HepG2 (cell line): Measurements from ENCODE around the gene AHRR. TPM values are rescaled to one million over a fixed set of nuclear protein-coding genes. Genes with fewer than 3 reads are reported as not detected.
A peak's percentile ranks its signal among the peaks of the same experiment; 100 is the strongest.

Experiments used
- ATAC-seq: fragments of 200-7000 bp; cut with Tn5 transposase; 3 replicates; pipeline ENCODE4 v1.9.1; 2020; ENCODE audit warnings: mild to moderate bottlenecking, moderate library complexity
- BruUV-seq: library from RNA; stranded (reverse); fragments of 400-500 nt; replicated peaks from 2 replicates; lab custom pipeline; 2021; lab: Mats Ljungman, UMichigan
- CTCF ChIA-PET: fragments of 300-600 bp; formaldehyde crosslinking; extraction: SDS; loops from one replicate; lab custom pipeline; 2021; ENCODE audit warnings: low total read pairs, inconsistent platforms, low intra/inter-chr PET ratio; lab: Yijun Ruan, JAX
- POLR2A ChIA-PET: fragments of 350-600 bp; sonication (Branson Sonifier 250); formaldehyde crosslinking; loops from one replicate; lab custom pipeline; 2020; ENCODE audit warnings: antibody characterized with exemption, inconsistent platforms; lab: Yijun Ruan, JAX
- DNase-seq: peaks from one replicate; pipeline ENCODE4 v3.0.0-alpha.2; 2015; ENCODE audit warnings: low spot score
- FAIRE-seq: peaks from 3 replicates; lab custom pipeline; 2011; peaks lifted over from hg19 to GRCh38; lab: Jason Lieb, UNC
- H2AFZ ChIP-seq: one replicate; pipeline ENCODE4 v1.6.1; 2011; ENCODE audit warnings: low read length, inconsistent platforms
- H3K27ac ChIP-seq: fragments of 300-600 bp; 3 replicates; pipeline ENCODE4 v1.8.0; 2011; ENCODE audit warnings: mixed run types, mild to moderate bottlenecking, mixed read lengths, low read length, inconsistent platforms; ENCODE audit not compliant: insufficient read depth; ENCODE audit errors: extremely low read length
- H3K27me3 ChIP-seq, 2 experiments: fragments of 200-600 bp in 1 of 2; 2 replicates in 1 of 2; 3 replicates in 1 of 2; pipeline versions ENCODE4 v1.6.0 to v1.8.0; 2011; ENCODE audit warnings: low read length in 2 of 2, mild to moderate bottlenecking in 2 of 2, moderate library complexity in 2 of 2, inconsistent platforms in 1 of 2; ENCODE audit not compliant: insufficient read depth in 2 of 2, control insufficient read depth in 1 of 2
- H3K36me3 ChIP-seq, 2 experiments: fragments of 200-600 bp in 1 of 2; replicated peaks in 1 of 2; 2 replicates in 1 of 2; 3 replicates in 1 of 2; pipeline versions ENCODE4 v1.5.1 to v1.8.0; 2011; ENCODE audit warnings: low read length in 2 of 2, inconsistent platforms in 1 of 2; ENCODE audit not compliant: insufficient read depth in 2 of 2, control insufficient read depth in 1 of 2
- H3K4me1 ChIP-seq: 2 replicates; pipeline ENCODE4 v1.5.1; 2012; ENCODE audit warnings: low read length, inconsistent platforms; ENCODE audit not compliant: insufficient read depth
- H3K4me2 ChIP-seq: 2 replicates; pipeline ENCODE4 v1.6.0; 2011; ENCODE audit warnings: low read depth, low read length, inconsistent platforms
- H3K4me3 ChIP-seq, 3 experiments: fragments of 200-600 bp in 1 of 3; sonication (generic), shearing (Covaris generic) in 1 of 3; replicated peaks in 1 of 3; 2 replicates each; pipeline ENCODE4 v1.5.1; 2011 to 2016; ENCODE audit warnings: low read length in 3 of 3, inconsistent platforms in 2 of 3, low read depth in 2 of 3, mild to moderate bottlenecking in 2 of 3, control low read depth in 1 of 3, mixed read lengths in 1 of 3; ENCODE audit not compliant: insufficient read depth in 1 of 3
- H3K79me2 ChIP-seq: one replicate; pipeline ENCODE4 v1.6.1; 2011; ENCODE audit warnings: low read length, inconsistent platforms; ENCODE audit not compliant: insufficient read depth
- H3K9ac ChIP-seq: 2 replicates; pipeline ENCODE4 v1.6.0; 2011; ENCODE audit warnings: mild to moderate bottlenecking, low read depth, low read length, inconsistent platforms; ENCODE audit not compliant: insufficient read depth
- H3K9me3 ChIP-seq: 2 replicates; pipeline ENCODE4 v1.5.1; 2012; ENCODE audit warnings: mild to moderate bottlenecking, low read length
- H4K20me1 ChIP-seq: 2 replicates; pipeline ENCODE4 v1.6.0; 2011; ENCODE audit warnings: inconsistent platforms, mild to moderate bottlenecking, low read length, moderate library complexity; ENCODE audit not compliant: insufficient read depth
- KAT2B ChIP-seq: fragments of 150-350 bp; IDR thresholded peaks from 2 replicates; pipeline ENCODE4 v1.6.1; 2014; ENCODE audit warnings: low read depth, low read length, borderline replicate concordance
- SMARCE1 ChIP-seq: fragments of 450-650 bp; IDR thresholded peaks from 2 replicates; pipeline ENCODE4 v1.6.1; 2017; ENCODE audit warnings: borderline replicate concordance
- SRSF4 ChIP-seq: fragments of 200-400 bp; formaldehyde crosslinking; IDR thresholded peaks from one replicate; pipeline ENCODE4 v1.6.1; 2018; ENCODE audit warnings: mild to moderate bottlenecking, low read depth, low read length, moderate library complexity; ENCODE audit not compliant: poor library complexity, severe bottlenecking
- STAG1 ChIP-seq: sonication (generic); formaldehyde crosslinking; IDR thresholded peaks from 2 replicates; pipeline ENCODE4 v1.4.0; 2020; ENCODE audit warnings: missing genetic modification reagents
- YEATS4 ChIP-seq: sonication (generic); formaldehyde crosslinking; IDR thresholded peaks from 2 replicates; pipeline ENCODE4 v1.4.0; 2020; ENCODE audit warnings: missing genetic modification reagents, borderline replicate concordance
- ZNF331 ChIP-seq: sonication (generic); formaldehyde crosslinking; IDR thresholded peaks from 2 replicates; pipeline ENCODE4 v1.4.0; 2020; ENCODE audit warnings: missing genetic modification reagents
- ZNF446 ChIP-seq: sonication (generic); formaldehyde crosslinking; IDR thresholded peaks from 2 replicates; pipeline ENCODE4 v1.5.0; 2020; ENCODE audit warnings: mild to moderate bottlenecking, missing genetic modification reagents
- ZNF558 ChIP-seq: sonication (generic); formaldehyde crosslinking; IDR thresholded peaks from 2 replicates; pipeline ENCODE4 v1.9.0; 2022; ENCODE audit warnings: mild to moderate bottlenecking, missing genetic modification reagents, borderline replicate concordance
- ZNF768 ChIP-seq: sonication (generic); formaldehyde crosslinking; IDR thresholded peaks from 2 replicates; pipeline ENCODE4 v1.4.0; 2020; ENCODE audit warnings: missing genetic modification reagents
- WGBS: methylation state at CpG from one replicate; pipeline ENCODE4 v1.1.6; 2017; ENCODE audit warnings: low lambda C conversion rate; 5-methylcytosine and 5-hydroxymethylcytosine counted together
- in situ Hi-C: cut with HindIII; loops from 2 replicates; pipeline ENCODE4 v1.10.0; 2017; ENCODE audit warnings: low pct_unique_long_range_greater_than_20kb; ENCODE audit not compliant: extremely low pct_ligation_motif_present
- intact Hi-C: fragments of 100-400 bp; cut with micrococcal nuclease; formaldehyde crosslinking; loops from one replicate; pipeline ENCODE4 v1.10.0; 2022; ENCODE audit not compliant: unreplicated experiment
- polyA plus RNA-seq, 8 experiments: library from polyadenylated mRNA; depleted of rRNA in 3 of 8; stranded (reverse) in 7 of 8; unstranded in 1 of 8; fragments of >200 nt; fragmentation: Illumina TruSeq in 4 of 8; extraction: Trizol in 4 of 8; gene quantifications; 2 replicates each; pipeline versions ENCODE4 v1.2.1 to v1.2.3, GENCODE V29; 2011 to 2016; ENCODE audit warnings: low read depth in 4 of 8, missing spikeins in 1 of 8, mixed read lengths in 1 of 8; ENCODE audit not compliant: insufficient read depth in 1 of 8
- total RNA-seq, 5 experiments: library from RNA; depleted of rRNA; stranded (reverse); fragments of >200 nt; fragmentation: Illumina TruSeq; extraction: Trizol; gene quantifications; 2 replicates each; pipeline ENCODE4 v1.2.3, GENCODE V29; 2016; ENCODE audit warnings: low read depth in 1 of 5
- TF ChIP-seq, protein P1 (sequence below): sonication (generic); formaldehyde crosslinking; IDR thresholded peaks from 2 replicates; pipeline ENCODE4 v1.4.0; 2020; ENCODE audit warnings: low read depth, missing genetic modification reagents
- TF ChIP-seq, protein P2 (sequence below): IDR thresholded peaks from 2 replicates; pipeline ENCODE4 v1.6.1; 2016; ENCODE audit warnings: missing compliant biosample characterization, missing genetic modification reagents, borderline replicate concordance
- TF ChIP-seq, protein P3 (sequence below): sonication (generic); formaldehyde crosslinking; IDR thresholded peaks from 2 replicates; pipeline ENCODE4 v1.4.0; 2020; ENCODE audit warnings: missing genetic modification reagents
- TF ChIP-seq, protein P4 (sequence below): IDR thresholded peaks from 2 replicates; pipeline ENCODE4 v1.6.1; 2016; ENCODE audit warnings: low read depth, borderline replicate concordance
- TF ChIP-seq, protein P5 (sequence below): sonication (generic); formaldehyde crosslinking; IDR thresholded peaks from 2 replicates; pipeline ENCODE4 v1.5.0; 2020; ENCODE audit warnings: mild to moderate bottlenecking, missing genetic modification reagents, moderate library complexity

The AHRR gene
- total and polyA plus RNA-seq, 2 of the 13 experiments (the other 11 are each of a cell fraction or from before 2014, with no cell fraction given) = 0.28 to 0.35 TPM

DNA sequence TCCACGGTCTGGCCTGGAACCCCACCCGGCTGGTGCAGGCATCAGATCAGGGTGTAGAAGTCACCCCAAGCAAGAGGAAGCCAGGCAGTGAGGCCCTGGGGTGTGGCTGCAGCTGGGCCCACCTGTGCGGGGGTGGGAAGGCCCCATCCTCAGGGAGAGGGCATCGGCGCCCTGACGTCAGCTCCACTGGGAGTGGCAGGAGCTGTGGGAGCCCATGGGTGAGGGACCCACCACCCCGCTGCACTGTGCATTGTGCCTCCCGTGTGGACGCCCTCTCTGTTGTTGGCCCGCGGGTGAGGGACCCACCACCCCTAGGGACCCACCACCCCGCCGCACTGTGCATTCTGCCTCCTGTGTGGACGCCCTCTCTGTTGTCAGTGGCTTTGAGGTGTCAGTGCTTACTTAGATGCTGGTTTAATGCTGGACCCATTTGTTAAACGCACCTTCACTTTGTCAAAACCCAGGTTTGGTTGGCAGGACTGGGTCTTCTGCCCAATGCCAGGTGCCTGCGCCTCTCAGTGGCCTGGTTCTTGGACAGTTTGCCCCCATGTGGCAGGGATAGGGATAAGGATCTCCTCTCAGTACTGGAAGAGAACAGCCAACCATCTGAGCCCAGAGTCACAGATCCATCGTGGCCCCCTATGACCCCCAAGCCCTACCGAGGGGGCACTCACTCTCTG lies 114.6 kb downstream of the AHRR start:
- Histone ChIP-seq H3K79me2 (no peaks in the 10 kb centered on the region), H3K9ac (no peak overlapping the region), H3K4me1 (peaks cover 3% of the 10 kb centered on the region), H3K9me3 (no peaks in the 10 kb centered on the region), H2AFZ (no peak overlapping the region), H3K4me3 (no peak overlapping the region), H3K4me2 (no peak overlapping the region), H3K27me3 (peaks cover 0 to 8% of the 10 kb centered on the region in 2 experiments; a peak in 2 of 5 replicates), H3K36me3 (no peaks in the 10 kb centered on the region), H4K20me1 (no peaks in the 10 kb centered on the region), H3K27ac (no peak overlapping the region)
- DNase-seq (peak; percentile 25), FAIRE-seq (peak; percentile 18), ATAC-seq (peak; percentile 79)
- WGBS = 30% methylated on average over 3 of the region's 18 CpGs
- in situ Hi-C loops (loop anchor here (5.0 kb wide), 1 partner anchor 119 kb away; no protein-coding TSS in a partner anchor), intact Hi-C loops (no loop called here)
- no TSS peak for BruUV-seq
- CTCF ChIA-PET = interaction anchor here (1.4 kb wide), 1 partner anchor 119 kb away, joined by 3 read pairs; no protein-coding TSS in a partner anchor
- POLR2A ChIA-PET = no interaction called here
- TF ChIP-seq STAG1 (CRISPR knock-in tag) = peak; percentile 35; the same call in 1 of the 2 replicates
- TF ChIP-seq, protein P1, sequence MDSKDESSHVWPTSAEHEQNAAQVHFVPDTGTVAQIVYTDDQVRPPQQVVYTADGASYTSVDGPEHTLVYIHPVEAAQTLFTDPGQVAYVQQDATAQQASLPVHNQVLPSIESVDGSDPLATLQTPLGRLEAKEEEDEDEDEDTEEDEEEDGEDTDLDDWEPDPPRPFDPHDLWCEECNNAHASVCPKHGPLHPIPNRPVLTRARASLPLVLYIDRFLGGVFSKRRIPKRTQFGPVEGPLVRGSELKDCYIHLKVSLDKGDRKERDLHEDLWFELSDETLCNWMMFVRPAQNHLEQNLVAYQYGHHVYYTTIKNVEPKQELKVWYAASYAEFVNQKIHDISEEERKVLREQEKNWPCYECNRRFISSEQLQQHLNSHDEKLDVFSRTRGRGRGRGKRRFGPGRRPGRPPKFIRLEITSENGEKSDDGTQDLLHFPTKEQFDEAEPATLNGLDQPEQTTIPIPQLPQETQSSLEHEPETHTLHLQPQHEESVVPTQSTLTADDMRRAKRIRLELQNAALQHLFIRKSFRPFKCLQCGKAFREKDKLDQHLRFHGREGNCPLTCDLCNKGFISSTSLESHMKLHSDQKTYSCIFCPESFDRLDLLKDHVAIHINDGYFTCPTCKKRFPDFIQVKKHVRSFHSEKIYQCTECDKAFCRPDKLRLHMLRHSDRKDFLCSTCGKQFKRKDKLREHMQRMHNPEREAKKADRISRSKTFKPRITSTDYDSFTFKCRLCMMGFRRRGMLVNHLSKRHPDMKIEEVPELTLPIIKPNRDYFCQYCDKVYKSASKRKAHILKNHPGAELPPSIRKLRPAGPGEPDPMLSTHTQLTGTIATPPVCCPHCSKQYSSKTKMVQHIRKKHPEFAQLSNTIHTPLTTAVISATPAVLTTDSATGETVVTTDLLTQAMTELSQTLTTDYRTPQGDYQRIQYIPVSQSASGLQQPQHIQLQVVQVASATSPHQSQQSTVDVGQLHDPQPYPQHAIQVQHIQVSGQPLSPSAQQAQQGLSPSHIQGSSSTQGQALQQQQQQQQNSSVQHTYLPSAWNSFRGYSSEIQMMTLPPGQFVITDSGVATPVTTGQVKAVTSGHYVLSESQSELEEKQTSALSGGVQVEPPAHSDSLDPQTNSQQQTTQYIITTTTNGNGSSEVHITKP = no peak
- TF ChIP-seq KAT2B = no peak
- TF ChIP-seq, protein P2, sequence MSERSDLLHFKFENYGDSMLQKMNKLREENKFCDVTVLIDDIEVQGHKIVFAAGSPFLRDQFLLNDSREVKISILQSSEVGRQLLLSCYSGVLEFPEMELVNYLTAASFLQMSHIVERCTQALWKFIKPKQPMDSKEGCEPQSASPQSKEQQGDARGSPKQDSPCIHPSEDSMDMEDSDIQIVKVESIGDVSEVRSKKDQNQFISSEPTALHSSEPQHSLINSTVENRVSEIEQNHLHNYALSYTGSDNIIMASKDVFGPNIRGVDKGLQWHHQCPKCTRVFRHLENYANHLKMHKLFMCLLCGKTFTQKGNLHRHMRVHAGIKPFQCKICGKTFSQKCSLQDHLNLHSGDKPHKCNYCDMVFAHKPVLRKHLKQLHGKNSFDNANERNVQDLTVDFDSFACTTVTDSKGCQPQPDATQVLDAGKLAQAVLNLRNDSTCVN = no peak
- TF ChIP-seq ZNF558 (CRISPR knock-in tag) = no peak
- TF ChIP-seq SRSF4 = no peak
- TF ChIP-seq ZNF331 (CRISPR knock-in tag) = peak; percentile 78; the same call in 1 of the 2 replicates
- TF ChIP-seq SMARCE1 = no peak
- no peak for TF ChIP-seq YEATS4 (CRISPR knock-in tag)
- TF ChIP-seq, protein P3, sequence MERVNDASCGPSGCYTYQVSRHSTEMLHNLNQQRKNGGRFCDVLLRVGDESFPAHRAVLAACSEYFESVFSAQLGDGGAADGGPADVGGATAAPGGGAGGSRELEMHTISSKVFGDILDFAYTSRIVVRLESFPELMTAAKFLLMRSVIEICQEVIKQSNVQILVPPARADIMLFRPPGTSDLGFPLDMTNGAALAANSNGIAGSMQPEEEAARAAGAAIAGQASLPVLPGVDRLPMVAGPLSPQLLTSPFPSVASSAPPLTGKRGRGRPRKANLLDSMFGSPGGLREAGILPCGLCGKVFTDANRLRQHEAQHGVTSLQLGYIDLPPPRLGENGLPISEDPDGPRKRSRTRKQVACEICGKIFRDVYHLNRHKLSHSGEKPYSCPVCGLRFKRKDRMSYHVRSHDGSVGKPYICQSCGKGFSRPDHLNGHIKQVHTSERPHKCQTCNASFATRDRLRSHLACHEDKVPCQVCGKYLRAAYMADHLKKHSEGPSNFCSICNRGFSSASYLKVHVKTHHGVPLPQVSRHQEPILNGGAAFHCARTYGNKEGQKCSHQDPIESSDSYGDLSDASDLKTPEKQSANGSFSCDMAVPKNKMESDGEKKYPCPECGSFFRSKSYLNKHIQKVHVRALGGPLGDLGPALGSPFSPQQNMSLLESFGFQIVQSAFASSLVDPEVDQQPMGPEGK (CRISPR knock-in tag) = no peak
- TF ChIP-seq, protein P4, sequence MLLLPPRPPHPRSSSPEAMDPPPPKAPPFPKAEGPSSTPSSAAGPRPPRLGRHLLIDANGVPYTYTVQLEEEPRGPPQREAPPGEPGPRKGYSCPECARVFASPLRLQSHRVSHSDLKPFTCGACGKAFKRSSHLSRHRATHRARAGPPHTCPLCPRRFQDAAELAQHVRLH (CRISPR knock-in tag) = no peak
- TF ChIP-seq, protein P5, sequence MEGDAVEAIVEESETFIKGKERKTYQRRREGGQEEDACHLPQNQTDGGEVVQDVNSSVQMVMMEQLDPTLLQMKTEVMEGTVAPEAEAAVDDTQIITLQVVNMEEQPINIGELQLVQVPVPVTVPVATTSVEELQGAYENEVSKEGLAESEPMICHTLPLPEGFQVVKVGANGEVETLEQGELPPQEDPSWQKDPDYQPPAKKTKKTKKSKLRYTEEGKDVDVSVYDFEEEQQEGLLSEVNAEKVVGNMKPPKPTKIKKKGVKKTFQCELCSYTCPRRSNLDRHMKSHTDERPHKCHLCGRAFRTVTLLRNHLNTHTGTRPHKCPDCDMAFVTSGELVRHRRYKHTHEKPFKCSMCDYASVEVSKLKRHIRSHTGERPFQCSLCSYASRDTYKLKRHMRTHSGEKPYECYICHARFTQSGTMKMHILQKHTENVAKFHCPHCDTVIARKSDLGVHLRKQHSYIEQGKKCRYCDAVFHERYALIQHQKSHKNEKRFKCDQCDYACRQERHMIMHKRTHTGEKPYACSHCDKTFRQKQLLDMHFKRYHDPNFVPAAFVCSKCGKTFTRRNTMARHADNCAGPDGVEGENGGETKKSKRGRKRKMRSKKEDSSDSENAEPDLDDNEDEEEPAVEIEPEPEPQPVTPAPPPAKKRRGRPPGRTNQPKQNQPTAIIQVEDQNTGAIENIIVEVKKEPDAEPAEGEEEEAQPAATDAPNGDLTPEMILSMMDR (CRISPR knock-in tag) = peak; percentile 59
- TF ChIP-seq ZNF768 (CRISPR knock-in tag) = peak; percentile 56; the same call in 1 of the 2 replicates
- no peak for TF ChIP-seq ZNF446 (CRISPR knock-in tag)
